Thoracic aorta endothelial cell (primary cell): ENCODE measurements around the gene ARHGAP4. TPM values are rescaled to one million over a fixed set of nuclear protein-coding genes. Genes with fewer than 3 reads are reported as not detected.

Source experiments
- total RNA-seq: library from RNA; depleted of rRNA; stranded (reverse); fragments of >200 nt; gene quantifications from 2 replicates; pipeline ENCODE4 v1.2.3, GENCODE V29; 2012

ARHGAP4 gene
- 10.5 and 35.1 TPM in 2 replicates for total RNA-seq

DNA sequence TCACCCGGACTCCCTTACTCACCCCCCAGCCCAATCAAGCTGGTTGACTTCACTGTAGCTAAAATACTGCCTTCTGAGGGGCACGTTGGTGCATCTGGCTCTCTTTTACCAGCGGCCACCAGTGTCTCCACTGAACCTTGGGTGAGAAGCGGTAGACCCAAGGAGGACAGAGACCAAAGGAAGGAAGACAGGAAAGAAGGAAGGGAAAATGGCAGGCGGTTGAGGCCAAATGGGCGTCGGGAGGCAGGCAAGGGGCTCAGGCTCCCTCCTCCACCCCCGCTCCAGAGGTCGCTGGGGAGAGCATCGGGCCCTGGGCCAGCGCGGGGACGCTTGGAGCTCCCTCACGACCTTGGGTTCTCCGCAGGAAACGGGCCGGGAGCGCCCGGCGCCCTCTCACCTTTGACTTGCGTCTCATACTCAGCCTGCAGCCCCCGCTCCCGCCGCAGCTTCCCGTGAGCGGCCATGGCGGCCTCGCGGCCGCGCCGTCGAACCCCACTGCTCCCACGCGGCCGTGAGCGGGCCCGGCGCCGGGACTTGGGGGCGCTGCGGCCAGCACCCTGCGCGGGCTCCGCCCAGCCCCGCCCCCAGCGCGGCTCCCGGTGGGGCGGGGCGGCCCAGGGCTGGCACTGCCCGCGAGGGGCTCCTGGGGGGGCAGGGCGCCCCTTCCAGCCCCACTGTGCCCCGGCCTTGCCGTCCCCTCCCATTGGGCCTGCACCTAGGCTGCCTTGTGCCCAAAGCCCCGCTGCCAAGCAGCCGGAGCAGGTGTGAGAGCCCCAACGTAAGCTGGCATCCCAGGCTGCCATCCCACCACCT is at the start of gene ARHGAP4:
Gene ARHGAP4, minus strand, starts transcription at position 526 of the 813 bp plus-strand sequence. Its CDS starts 62 bp downstream, at position 464.

DNA sequence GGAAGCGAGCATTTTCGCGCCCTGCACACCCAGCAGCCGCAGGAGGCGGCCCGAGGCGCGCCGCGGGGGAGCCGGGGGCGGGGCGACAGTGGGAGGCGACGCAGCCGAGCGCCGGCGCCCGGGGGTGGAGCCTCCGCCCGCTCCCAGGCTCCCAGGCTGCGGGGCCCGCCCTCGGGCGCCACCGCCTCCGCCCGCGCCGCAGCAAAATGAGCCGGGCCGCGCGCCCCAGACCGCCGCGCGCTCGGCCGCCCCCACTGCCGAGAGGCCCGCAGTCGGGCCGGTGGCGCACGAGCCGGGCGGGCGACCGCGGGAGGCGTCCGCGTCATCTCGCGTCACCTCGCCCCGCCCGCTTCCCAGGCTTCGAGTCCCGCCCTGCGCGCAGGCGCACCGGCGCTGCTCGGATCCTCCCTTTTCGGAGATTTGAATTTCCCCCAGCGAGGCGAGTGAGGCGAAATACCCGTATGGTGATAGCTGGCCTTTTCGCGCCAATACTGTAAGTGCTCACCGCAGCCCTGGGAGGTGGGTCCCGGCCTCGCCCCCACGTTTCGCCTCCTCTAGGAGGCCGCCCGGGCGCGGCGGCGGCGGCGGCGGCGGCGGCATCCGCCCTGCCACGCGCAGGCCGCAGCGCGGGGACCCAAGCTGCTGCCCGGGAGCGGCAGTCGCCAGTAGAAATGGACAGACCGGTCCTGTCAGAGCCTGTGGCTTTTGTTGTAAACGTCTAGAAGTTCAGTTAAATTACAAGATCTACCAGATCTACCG is 46.5 kb upstream of the ARHGAP4 start, which contains the start of gene TMEM187:
Gene TMEM187, plus strand, starts transcription at position 387 of the 759 bp plus-strand sequence. CDS start 9,309 bp downstream, outside the sequence.

DNA sequence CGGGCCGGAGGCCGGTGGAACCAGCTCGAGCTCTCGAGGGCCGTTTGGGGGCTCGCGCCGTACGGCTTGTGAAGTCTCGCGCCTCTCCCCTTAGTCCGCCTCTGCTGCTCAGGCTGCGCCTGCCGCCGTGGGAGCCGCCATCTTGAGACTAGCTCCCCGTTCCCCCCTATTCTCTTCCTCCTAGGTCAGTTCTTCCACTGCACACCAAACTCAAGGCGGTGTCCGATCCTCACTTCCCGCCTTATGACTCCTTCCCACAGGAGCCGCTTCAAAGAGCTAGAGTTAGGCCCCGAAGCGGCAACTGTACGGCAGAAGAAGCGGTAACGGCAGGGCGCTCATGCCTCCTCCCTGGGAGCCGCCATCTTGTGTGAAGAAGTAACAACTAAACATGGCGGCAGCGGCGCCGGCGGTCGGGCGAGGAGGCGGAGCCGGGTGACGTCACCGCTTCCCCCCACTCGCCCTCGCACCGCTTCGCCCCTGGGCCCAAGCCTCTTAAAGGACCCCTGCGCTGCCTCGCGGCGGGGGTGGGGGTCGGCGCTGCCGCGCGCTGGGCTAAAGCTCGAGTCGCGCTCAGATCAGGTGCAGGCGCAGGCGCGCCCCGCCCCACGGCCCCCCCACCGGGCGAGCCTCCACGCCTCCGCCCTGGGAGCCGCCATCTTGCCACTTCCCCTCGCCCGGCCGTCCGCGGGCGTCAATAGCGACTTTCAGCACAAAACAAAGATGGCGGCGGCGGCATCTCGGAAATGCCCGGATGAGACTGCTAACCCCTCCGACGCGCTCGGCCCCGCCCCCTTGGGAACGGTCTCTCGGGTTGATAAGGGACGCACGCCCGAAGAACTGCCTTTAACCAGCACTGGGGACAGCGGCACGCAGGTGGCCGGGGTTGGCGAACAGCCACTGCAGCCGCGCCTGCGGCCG is 45.6 kb upstream of the ARHGAP4 start, which contains the start of gene HCFC1:
Gene HCFC1, minus strand, starts transcription at position 369 of the 918 bp plus-strand sequence. CDS start 978 bp downstream, outside the sequence.

DNA sequence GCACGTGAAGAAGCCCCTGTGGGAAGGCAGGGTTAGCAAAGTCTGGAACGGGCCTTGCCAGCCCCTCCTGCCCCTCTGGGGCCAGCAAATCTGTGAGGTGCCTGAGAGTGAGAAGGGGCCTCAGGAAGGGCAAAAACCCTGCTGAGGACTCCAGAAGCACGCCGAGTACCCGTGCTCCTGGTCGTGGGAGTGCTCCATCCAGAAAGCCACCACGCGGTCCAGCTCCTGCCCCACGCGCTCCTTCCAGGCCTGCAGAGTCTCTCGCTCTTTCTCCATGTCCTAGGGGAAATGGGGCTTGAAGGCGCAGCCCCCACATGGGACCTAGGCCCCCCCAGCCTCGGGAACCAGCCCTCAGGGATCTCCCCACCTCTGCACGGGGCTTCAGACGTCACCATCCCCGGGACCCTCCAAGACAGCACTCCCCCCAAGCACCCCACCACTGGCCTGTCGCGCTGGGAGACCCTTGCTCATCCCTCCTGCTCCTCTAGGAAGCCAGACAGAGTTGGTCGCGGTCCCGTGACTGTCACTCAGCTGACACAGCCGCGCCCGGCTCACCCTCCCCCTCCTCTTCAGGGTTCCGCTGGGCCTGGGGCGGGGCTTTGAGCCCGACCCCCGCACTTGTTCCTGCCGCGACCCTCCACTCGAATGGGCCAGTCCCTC is 18.2 kb upstream of the ARHGAP4 start, which contains the start of gene RENBP:
Gene RENBP, minus strand, starts transcription at position 504 of the 660 bp plus-strand sequence. Its CDS starts 33 bp downstream, at position 471.

DNA sequence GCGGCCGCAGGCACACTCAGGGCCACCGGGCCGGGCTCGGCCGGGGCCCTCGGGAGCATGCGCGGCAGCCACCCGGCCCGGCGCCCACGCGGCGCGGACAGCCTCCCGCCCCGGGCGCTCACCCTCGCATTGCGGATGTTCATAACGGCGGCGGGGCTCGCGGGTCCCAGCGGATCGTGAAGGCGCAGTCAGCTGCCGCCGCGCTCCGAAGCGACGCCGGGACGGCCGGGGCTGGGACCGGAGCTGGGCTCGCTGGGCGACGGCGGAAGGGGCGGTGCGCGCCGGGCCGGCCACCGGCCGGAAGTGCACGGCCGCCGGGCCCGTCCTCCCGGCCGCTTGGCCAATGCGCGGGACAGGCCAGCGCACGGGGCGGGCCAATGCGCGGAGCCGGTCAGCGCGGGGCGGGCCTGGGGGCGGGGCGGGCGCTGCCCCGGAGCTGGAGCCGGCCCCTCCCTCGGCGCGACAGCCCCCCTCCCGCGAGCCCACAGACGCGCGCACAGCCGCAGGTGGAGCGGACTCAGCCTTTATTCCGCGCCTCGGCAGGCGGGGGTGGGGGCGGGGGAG is 8.8 kb upstream of the ARHGAP4 start, which contains the start of gene NAA10:
Gene NAA10, minus strand, starts transcription at position 276 of the 564 bp plus-strand sequence. Its CDS starts 133 bp downstream, at position 143.

DNA sequence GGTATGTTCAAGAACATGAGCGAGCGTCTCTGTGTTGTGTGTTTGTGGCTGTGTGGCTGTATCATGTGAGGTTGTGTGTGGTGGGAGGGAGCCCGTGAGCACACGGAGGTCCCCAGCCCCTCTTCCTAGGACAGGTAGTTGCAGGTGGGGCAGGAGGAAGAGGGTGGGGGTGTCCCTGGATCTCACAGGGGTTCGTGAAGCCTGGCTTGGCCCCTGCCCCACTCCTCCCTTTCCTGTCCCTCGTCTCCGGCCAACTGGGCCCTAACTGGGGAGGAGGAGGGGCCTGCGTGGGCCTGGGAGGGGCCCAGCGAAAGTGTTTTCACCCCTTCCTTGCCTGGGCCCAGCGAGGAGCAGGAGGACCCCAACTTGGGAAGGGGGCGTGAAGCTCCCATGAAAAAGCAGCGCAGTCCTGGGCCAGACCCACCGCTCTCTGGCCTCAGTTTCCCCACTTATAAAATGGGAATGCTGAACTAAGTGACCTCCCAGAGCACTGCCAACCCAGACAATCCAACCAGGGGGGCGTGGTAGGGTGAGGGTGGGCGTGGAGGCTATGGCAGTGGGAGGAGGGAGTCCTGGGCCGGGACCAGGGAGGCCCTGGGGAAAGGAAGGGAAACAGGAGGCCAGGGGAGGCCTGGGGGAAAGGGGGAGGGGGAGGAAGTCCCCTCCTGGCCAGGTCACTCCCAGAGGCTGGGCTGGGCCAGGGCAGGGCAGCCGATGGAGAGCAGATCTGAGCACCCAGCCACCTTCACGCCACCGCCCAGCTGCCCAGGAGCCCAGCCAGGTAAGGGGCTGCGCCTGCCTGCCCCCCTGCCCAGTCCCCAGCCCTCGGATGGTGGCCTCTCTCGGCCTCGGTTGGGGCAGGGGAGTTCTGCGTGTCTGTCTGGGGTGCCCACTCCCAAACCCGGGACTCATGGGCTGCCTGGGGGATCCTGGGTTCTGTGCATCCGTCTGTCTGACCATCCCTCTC is 21.8 kb downstream of the ARHGAP4 start, which contains the start of gene AVPR2:
Gene AVPR2, plus strand, starts transcription at position 683 of the 967 bp plus-strand sequence. CDS start 473 bp downstream, outside the sequence.

DNA sequence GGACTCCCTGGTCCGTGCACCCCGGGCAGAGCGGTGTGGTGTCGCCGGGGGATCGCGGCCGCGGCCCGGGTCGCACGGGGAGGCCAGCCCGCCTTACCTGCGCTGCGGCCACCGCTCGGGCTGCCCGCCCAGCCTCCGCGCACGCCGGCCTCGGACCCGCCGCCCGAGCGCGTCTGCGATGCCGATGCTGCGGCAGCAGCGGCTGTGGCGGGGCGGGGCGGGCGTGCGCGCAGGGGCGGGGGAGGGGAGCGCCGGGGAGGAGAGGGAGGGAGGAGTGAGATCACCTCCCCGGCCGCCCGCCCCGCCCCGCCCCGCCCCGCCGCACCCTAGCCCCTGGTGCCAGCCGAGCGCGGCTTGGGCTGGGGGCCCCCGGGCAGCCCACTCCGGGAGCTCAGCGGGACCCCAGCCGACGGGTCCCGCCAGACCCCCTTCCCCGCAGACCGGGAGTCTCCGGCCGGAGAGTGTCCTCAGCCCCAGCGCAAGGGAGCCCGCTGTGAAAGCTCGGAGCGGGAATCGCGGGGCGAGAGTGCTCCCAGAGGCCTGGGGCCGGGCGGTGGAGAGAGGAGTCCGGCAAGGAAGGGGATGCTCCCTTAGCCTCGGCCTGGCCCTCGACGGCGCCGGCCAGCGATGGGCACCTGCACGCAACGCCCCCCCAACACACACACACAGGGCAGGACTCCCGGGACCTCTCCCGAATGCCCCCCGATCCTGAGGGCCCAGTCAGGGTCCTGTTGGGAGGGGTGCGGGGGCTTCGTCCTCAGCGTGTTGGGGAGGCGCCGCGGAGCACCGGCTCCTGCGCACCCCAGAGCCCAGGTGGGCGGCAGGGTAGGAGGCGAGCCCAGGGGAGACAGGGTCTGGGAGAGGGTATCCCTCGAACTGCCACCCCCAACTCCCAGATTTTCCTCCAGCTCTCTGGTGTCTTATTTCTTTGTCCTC is 39.8 kb downstream of the ARHGAP4 start, which contains the start of gene L1CAM:
Gene L1CAM, minus strand, starts transcription at position 206 of the 936 bp plus-strand sequence. CDS start 10,337 bp downstream, outside the sequence.

Other genes with a start within 250 kb of the ARHGAP4 start
- gene SLC6A8, start 238.3 kb downstream of the ARHGAP4 start, total RNA-seq: 9.6 and 12.8 TPM in 2 replicates
- 237 and 249 TPM in 2 replicates for gene BCAP31, start 201.9 kb downstream of the ARHGAP4 start, total RNA-seq
- 10.5 and 15.2 TPM in 2 replicates for gene ABCD1, start 201.4 kb downstream of the ARHGAP4 start, total RNA-seq
- gene PLXNB3, start 162.0 kb downstream of the ARHGAP4 start, total RNA-seq: 2.2 and 7.0 TPM in 2 replicates
- not detected in 2 replicates for gene SRPK3, start 145.2 kb downstream of the ARHGAP4 start, total RNA-seq
- gene IDH3G, start 131.9 kb downstream of the ARHGAP4 start, total RNA-seq: 32.9 and 35.0 TPM in 2 replicates
- gene SSR4, start 131.6 kb downstream of the ARHGAP4 start, total RNA-seq: 127 and 133 TPM in 2 replicates
- under 0.01 and 0.14 TPM in 2 replicates for gene PDZD4, start 95.7 kb downstream of the ARHGAP4 start, total RNA-seq
- gene L1CAM, start 40.1 kb downstream of the ARHGAP4 start, total RNA-seq: 0.27 and 0.50 TPM in 2 replicates
- gene AVPR2, start 21.6 kb downstream of the ARHGAP4 start, total RNA-seq: not detected in 2 replicates
- 114 and 132 TPM in 2 replicates for gene NAA10, start 8.8 kb upstream of the ARHGAP4 start, total RNA-seq
- gene RENBP, start 18.4 kb upstream of the ARHGAP4 start, total RNA-seq: 2.3 and 3.1 TPM in 2 replicates
- gene HCFC1, start 45.6 kb upstream of the ARHGAP4 start, total RNA-seq: 40.6 and 56.9 TPM in 2 replicates
- gene TMEM187, start 46.5 kb upstream of the ARHGAP4 start, total RNA-seq: 3.7 and 4.0 TPM in 2 replicates
- 72.7 and 88.6 TPM in 2 replicates for gene IRAK1, start 93.6 kb upstream of the ARHGAP4 start, total RNA-seq
- gene MECP2, start 171.5 kb upstream of the ARHGAP4 start, total RNA-seq: 32.8 and 34.7 TPM in 2 replicates
- gene OPN1LW, start 218.0 kb upstream of the ARHGAP4 start, total RNA-seq: not detected in 2 replicates